ENCODE results near the gene CUL9. TPM values are rescaled to one million over a fixed set of nuclear protein-coding genes. Genes with fewer than 3 reads are reported as not detected.

CUL9 gene
- total RNA-seq, 3 donors from 2014 or later (not counting 1 experiment from before 2014, with no cell fraction given): 73.1 to 85.7 (median 73.9) TPM

DNA sequence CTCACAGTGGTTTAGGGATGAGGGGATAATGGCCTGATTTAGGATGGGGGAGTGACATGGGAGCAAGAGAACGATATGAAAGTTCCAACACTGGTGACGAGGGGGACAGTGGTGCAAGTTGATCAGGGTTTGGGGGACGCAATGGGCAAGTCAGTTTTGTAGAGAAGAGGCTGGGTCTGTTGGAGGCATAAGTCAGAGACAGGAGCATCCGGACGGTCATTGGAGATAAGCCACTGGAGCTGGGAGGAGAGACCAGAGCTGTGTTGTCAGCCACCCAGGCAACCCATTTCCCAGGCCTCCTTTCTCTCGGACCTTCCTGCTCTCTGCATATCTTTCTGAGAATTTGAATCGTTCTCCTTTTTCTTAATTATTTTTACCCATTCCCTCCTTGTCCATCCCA is 37.8 kb downstream of the CUL9 start:
- ATAC-seq (no peak), DNase-seq (no peak)
- peaks cover 10% of the 10 kb centered on the region in 2 donors for H3K4me1 Mint-ChIP-seq
- H3K4me3 ChIP-seq (ENCODE audit: low read length): no peak overlapping the region
- intact Hi-C loops (cut with micrococcal nuclease): no loop called here
- no peak overlapping the region for H3K27ac ChIP-seq (ENCODE audit: low read length)
- H3K36me3 Mint-ChIP-seq: peaks cover 5% of the 10 kb centered on the region
- no peaks in the 10 kb centered on the region for H3K9me3 ChIP-seq (ENCODE audit: control insufficient read depth, insufficient read depth, low read length)
- 96% methylated on average over 7 of the region's 7 CpGs for WGBS (ENCODE audit: insufficient coverage)
- H3K27ac Mint-ChIP-seq: no peak overlapping the region
- no peaks in the 10 kb centered on the region for H3K27me3 ChIP-seq (ENCODE audit: control insufficient read depth, insufficient read depth, low read length)
- H3K4me3 Mint-ChIP-seq: no peak overlapping the region
- H3K36me3 ChIP-seq (ENCODE audit: control insufficient read depth, insufficient read depth, low read length): peaks cover 21% of the 10 kb centered on the region
- H3K27me3 Mint-ChIP-seq (ENCODE audit: low read depth in 2 of 2): no peaks in the 10 kb centered on the region
- peaks cover 13% of the 10 kb centered on the region for H3K4me1 ChIP-seq (ENCODE audit: control insufficient read depth, insufficient read depth, low read length)
- TF ChIP-seq, protein P1, sequence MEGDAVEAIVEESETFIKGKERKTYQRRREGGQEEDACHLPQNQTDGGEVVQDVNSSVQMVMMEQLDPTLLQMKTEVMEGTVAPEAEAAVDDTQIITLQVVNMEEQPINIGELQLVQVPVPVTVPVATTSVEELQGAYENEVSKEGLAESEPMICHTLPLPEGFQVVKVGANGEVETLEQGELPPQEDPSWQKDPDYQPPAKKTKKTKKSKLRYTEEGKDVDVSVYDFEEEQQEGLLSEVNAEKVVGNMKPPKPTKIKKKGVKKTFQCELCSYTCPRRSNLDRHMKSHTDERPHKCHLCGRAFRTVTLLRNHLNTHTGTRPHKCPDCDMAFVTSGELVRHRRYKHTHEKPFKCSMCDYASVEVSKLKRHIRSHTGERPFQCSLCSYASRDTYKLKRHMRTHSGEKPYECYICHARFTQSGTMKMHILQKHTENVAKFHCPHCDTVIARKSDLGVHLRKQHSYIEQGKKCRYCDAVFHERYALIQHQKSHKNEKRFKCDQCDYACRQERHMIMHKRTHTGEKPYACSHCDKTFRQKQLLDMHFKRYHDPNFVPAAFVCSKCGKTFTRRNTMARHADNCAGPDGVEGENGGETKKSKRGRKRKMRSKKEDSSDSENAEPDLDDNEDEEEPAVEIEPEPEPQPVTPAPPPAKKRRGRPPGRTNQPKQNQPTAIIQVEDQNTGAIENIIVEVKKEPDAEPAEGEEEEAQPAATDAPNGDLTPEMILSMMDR (IDR thresholded peaks at IDR 0.05): no peak
- no peaks in the 10 kb centered on the region for H3K9me3 Mint-ChIP-seq

DNA sequence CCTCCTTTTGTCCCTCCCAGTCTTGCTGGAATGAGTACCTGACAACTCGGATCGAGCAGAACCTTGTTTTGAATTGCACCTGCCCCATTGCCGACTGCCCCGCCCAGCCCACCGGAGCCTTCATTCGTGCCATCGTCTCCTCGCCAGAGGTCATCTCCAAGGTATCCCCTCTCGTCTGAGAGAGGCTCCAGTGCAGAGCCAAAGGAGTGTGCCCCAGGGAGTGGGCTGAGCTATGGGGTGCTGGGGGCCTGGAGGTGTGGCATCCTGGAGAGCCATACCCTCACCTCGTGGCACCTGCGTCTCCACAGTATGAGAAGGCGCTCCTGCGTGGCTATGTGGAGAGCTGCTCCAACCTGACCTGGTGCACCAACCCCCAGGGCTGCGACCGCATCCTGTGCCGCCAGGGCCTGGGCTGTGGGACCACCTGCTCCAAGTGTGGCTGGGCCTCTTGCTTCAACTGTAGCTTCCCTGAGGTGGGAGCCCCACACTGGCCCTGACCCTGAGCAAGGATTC is 38.5 kb downstream of the CUL9 start:
- peak overlapping the region in 1 of 2 donors; percentile 72 for H3K27ac Mint-ChIP-seq
- peaks cover 5% of the 10 kb centered on the region for H3K36me3 Mint-ChIP-seq
- Histone ChIP-seq H3K36me3 (ENCODE audit: control insufficient read depth, insufficient read depth, low read length) (peaks cover 21% of the 10 kb centered on the region), H3K4me1 (ENCODE audit: control insufficient read depth, insufficient read depth, low read length) (peaks cover 19% of the 10 kb centered on the region), H3K4me3 (ENCODE audit: low read length) (no peak overlapping the region), H3K27ac (ENCODE audit: low read length) (no peak overlapping the region), H3K9me3 (ENCODE audit: control insufficient read depth, insufficient read depth, low read length) (no peaks in the 10 kb centered on the region), H3K27me3 (ENCODE audit: control insufficient read depth, insufficient read depth, low read length) (no peaks in the 10 kb centered on the region)
- peaks cover 10% of the 10 kb centered on the region in 2 donors for H3K4me1 Mint-ChIP-seq
- intact Hi-C loops (cut with micrococcal nuclease): no loop called here
- no peaks in the 10 kb centered on the region for H3K27me3 Mint-ChIP-seq (ENCODE audit: low read depth in 2 of 2)
- ATAC-seq: no peak
- H3K9me3 Mint-ChIP-seq: no peaks in the 10 kb centered on the region
- WGBS (ENCODE audit: insufficient coverage): 95% methylated on average over 16 of the region's 16 CpGs
- TF ChIP-seq, protein P1 (IDR thresholded peaks at IDR 0.05): no peak
- DNase-seq: no peak
- no peak overlapping the region for H3K4me3 Mint-ChIP-seq

DNA sequence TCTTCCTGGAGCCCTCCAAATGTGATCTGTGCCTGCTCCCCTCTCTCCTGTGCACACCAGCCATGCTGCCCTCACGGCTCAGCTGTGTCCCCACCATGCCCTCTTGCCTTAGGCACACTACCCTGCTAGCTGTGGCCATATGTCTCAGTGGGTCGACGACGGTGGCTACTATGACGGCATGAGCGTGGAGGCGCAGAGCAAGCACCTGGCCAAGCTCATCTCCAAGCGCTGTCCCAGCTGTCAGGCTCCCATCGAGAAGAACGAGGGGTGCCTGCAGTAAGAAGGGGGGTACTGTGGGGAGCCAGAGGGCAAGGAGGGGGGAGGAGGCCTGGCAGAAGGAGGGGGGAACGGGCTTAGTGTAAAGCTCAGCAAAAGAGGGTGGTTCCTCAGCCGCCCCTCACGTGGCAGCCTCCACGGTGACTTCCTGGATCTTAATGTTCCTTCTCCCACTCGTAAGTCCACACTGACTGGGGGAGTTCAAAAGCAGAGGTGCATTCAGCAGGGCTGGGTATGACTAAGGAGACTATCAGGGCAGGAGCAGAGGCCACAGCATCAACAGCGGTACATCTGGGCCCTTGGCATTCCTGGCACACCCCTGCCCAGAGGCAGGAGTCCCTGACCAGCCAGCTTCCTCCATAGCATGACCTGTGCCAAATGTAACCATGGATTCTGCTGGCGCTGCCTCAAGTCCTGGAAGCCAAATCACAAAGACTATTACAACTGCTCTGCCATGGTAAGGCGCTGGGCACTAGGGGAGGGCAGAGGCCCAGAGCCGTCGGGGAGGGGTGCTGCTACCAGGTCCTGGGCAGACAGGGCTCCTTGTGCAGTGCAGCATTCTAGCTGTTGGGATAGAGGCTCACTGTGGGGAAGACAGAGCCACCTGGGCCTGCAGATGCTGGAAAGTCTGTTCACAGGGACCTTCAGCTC is 39.3 kb downstream of the CUL9 start:
- Mint-ChIP-seq H3K4me3 (no peak overlapping the region), H3K36me3 (peaks cover 4% of the 10 kb centered on the region), H3K27me3 (ENCODE audit: low read depth in 2 of 2) (no peaks in the 10 kb centered on the region), H3K27ac (peak overlapping the region in 1 of 2 donors; percentile 72), H3K4me1 (peaks cover 10% of the 10 kb centered on the region in 2 donors), H3K9me3 (no peaks in the 10 kb centered on the region)
- DNase-seq (no peak), ATAC-seq (no peak)
- H3K4me3 ChIP-seq (ENCODE audit: low read length): no peak overlapping the region
- 93% methylated on average over 20 of the region's 20 CpGs for WGBS (ENCODE audit: insufficient coverage)
- intact Hi-C loops (cut with micrococcal nuclease): no loop called here
- no peaks in the 10 kb centered on the region for H3K27me3 ChIP-seq (ENCODE audit: control insufficient read depth, insufficient read depth, low read length)
- H3K9me3 ChIP-seq (ENCODE audit: control insufficient read depth, insufficient read depth, low read length): no peaks in the 10 kb centered on the region
- TF ChIP-seq, protein P1 (IDR thresholded peaks at IDR 0.05): no peak
- no peak overlapping the region for H3K27ac ChIP-seq (ENCODE audit: low read length)
- peaks cover 23% of the 10 kb centered on the region for H3K4me1 ChIP-seq (ENCODE audit: control insufficient read depth, insufficient read depth, low read length)
- peaks cover 17% of the 10 kb centered on the region for H3K36me3 ChIP-seq (ENCODE audit: control insufficient read depth, insufficient read depth, low read length)
